Limb (tissue), 2 donors: ENCODE results near the gene PNKD.
A peak's percentile ranks its signal among the peaks of the same experiment; 100 is the strongest.

ENCODE experiments used
- DNase-seq, 2 donors: peaks; one replicate each; pipeline ENCODE4 v3.0.0-alpha.2; 2016; ENCODE audit errors: extremely low spot score in 2 of 2

PNKD gene

DNA sequence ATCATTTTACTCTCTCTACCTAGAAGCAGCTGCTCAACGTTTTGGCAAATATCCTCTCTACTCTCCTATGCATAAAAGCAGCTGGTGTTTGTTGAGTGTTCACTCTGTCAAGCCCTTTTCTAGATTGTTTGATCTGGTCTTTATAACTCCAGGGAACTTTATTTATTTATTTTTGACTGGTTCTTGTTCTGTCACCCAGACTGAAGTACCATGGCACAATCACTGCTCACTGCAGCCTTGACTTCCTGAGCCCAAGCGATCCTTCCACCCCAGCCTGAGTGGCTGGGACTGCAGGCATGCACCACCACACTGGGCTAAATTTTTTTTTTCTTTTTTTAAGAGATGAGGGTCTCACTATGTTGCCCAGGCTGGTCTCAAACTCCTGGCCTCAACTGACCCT is 99.0 kb downstream of the PNKD start:
- DNase-seq, result no peak

DNA sequence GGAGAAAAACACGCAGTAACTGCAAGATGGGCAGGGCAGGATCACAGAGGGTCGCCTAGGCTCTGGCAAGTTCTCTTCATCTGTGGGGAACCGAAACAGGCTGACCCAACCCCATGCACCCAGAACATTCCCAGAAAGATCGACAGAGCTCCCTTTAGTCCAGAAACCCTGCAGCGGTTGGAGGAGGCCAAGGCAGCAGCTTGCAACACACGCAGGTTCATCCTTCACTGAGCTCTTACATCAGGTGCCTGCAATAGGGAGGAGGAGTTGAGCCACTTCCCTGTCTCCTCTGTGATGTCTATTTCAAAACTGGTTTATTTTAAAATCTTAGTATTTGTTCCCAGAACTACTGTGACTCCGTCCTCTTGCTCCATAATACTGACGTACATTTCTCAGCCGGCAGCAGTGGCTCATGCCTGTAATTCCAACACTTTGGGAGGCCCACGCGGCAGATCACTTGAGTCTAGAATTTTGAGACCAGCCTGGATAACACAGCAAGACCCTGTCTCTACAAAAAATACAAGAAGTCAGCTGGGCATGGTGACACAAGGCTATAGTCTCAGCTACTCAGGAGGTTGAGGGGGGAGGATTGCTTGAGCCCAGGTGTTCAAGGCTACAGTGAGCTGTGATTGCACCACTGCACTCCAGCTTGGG is 100.2 kb downstream of the PNKD start:
- DNase-seq, result no peak

DNA sequence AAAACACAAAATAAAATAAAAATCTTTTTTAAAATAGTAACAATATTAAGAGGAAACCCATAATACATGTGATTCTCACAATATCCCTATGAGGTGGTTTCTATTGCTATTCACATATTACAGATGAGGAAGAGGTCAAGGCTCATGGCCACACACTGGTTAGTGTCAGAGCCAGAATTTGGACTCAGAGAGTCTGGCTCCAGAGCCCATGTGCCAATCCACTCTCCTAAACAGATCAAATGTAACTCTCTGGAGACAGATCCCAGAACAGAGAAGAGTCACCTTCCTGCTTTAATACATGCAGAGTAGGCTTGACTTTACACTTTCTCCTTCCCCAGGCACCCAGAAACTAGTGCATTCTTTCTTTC is 101.6 kb downstream of the PNKD start:
- DNase-seq, result no peak

DNA sequence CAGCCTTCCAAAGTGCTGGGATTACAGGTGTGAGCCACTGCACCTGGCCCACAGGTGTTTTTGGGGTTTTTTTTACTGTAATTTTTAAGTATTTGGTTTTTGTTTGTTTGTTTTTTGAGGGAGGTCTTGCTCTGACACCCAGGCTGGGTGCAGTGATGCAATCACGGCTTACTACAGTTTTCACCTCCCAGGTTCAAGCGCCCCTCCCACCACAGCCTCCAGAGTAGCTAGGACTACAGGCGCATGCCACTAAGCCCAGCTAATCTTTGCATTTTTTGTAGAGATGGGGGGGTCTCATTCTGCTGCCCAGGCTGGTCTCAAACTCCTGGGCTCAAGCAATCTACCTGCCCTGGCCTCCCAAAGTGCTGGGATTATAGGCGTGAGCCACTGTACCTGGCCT is 104.5 kb downstream of the PNKD start:
- DNase-seq, result no peak

DNA sequence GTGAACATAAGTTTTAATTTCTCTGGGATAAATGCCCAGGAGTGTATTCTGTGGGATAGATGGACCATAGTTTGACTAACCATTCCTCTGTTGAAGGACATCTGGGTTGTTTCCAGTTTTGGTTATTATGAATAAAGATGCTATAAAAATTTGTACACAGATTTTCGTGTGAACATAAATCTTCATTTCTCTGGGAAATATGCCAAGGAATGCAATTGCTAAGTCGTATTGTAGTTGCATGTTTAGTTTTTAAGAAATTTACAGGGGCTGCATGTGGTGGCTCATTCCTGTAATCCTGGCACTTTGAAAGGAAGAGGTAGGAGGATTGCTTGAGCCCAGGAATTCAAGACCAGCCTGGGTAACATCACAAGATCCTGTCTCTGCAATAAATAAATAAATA is 104.9 kb downstream of the PNKD start:
- no peak for DNase-seq

DNA sequence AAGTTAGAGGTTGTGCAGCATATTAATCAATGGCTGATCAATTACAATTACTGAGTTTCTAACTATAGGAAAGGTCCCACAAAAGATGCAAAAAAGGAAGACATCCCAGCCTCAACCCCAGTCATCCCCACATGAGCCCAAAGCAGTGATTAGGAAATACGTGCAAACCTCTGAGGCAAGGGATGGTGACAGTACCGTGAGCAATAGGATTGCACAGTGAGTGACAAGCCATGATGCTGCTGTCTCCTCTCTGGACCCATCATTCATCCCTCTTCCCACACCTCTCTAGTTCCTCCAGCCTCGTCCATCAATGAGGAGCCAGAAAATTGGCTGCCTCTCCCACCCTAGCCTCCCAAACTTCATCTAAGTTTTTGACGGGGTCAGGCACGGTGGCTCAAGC is 107.7 kb downstream of the PNKD start:
- DNase-seq, result no peak

DNA sequence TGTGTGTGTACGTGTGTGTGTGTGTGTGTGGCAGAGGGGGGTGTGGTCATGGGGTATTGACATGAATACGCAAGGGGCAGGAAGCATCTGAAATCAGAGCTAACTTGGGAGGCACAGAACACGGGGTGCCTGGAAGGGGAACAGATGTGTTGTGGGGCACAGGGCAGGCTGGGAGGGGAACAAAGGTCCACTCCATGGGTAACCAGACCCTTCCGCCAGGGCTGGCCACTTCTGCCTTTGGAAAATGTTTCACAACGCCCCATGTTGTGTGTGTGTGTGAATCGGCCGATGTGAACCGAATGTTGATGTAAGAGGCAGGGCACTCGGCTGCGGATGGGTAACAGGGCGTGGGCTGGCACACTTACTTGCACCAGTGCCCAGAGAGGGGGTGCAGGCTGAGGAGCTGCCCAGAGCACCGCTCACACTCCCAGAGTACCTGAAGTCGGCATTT is 111.6 kb downstream of the PNKD start, which contains the start of gene SLC11A1:
Gene SLC11A1, plus strand, starts transcription at position 358 of the 451 bp plus-strand sequence. CDS start 96 bp downstream, outside the sequence.
- no peak for DNase-seq

DNA sequence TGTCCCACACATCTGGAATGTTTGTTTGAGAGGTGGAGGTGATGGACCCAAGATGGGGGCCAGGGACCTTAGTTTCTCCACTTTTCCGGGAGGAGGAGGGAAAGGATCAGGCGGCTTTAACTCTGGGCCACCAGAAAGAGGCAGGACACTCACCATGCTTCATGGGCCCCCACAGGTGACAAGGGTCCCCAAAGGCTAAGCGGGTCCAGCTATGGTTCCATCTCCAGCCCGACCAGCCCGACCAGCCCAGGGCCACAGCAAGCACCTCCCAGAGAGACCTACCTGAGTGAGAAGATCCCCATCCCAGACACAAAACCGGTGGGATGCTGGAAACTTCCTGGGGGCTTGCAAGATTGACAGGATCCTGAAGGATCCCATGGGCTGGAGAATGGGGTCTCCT is 112.5 kb downstream of the PNKD start:
- no peak for DNase-seq

DNA sequence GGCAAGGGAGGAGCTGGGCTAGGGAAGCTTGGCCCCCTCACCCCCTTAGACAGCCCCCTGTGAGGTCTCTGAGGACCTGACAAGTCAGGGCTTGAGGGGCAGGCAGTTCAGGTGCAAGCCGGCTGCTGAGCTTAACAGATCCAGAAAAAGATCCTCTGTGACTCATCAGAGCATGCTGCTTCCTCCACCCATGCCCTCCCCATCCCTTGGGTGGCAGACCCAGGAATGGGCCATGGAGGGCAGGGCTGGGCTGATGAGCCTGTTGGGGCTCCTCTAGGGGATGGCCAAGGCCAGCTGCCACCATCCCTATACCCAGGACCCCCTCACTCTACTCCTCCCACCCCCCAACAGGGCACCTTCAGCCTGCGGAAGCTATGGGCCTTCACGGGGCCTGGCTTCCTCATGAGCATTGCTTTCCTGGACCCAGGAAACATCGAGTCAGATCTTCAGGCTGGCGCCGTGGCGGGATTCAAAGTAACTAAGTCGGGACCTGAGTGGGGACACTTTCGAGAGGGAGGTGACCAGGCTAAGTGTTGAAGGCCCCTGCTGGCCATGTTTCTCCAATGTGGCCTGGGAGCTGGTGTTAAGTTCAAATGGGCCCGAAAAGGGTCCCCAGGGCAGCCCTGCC is 113.7 kb downstream of the PNKD start:
- DNase-seq, result no peak

DNA sequence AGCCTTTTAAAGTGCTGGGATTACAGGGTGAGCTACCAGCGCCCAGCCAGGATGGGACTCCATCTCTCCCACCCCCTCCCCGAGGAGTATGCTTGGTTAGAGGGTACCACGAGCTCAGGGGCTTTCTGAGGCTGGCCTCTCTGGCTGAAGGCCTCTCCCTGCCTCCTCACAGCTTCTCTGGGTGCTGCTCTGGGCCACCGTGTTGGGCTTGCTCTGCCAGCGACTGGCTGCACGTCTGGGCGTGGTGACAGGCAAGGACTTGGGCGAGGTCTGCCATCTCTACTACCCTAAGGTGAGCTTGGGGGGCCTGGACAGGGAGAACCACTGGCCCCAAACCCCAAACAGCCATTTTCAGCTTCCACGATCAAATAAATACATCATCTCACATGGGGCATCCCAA is 114.7 kb downstream of the PNKD start:
- DNase-seq, result no peak

DNA sequence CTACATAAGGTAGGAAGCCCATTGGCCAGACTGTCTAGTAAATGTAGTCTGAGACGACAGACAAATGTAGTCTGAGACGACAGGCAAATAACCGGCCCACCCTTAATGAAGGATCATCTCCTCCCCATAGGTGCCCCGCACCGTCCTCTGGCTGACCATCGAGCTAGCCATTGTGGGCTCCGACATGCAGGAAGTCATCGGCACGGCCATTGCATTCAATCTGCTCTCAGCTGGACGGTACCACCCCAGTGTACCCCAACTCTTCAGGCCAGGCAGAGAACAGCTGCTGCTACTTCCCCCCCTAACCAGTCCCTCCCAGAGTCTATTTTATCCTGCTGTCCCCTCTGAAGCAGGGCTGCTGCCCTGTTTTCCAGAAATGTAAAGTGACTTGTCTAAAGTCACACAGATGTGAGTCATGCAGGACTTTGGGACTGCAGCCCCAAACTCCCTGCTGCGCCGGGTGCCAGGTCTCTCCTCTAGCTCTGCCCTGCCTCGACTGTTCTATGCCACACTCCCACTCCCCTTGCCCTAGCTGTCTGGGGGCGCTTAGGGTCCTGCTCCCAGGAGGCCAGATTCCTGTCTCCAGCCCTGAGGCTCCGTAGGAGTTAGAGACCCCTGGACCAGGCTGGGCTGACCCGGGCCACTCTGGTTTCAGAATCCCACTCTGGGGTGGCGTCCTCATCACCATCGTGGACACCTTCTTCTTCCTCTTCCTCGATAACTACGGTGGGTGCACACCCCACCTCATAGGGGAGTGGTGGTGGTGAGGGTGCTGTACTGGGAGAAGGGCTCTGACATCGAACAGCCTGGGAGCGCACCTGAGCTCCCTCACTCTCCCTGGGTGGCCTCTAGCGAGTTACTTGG is 116.4 kb downstream of the PNKD start:
- no peak for DNase-seq

DNA sequence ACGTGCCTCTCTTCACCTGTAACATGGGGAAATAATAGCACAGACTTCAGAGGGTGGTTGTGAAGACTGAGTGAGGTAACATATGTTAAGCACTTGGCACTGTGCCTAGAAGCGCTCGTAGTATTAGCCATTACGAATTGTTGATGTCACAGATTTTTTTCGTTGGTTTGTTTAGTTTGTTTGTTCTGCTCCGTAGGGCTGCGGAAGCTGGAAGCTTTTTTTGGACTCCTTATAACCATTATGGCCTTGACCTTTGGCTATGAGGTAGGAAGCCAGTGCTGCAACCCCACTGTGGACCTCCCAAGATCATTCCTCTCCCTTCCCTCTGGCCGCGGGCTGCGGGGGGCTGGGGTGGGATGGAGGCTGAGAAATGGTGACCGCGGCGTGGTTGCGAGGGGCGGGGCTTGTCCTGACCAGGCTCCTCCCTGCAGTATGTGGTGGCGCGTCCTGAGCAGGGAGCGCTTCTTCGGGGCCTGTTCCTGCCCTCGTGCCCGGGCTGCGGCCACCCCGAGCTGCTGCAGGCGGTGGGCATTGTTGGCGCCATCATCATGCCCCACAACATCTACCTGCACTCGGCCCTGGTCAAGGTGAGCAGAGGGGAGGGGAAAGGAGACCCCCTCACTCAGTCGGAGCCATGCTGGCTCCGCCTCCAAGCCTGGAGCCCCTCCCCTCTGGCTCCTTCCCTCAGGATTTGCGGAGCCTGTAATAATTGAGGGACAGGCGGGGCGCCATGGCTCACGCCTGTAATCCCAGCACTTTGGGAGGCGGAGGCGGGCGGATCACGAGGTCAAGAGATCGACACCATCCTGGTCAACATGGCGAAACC is 117.3 kb downstream of the PNKD start:
- peak; percentile 59 to 80 for DNase-seq

DNA sequence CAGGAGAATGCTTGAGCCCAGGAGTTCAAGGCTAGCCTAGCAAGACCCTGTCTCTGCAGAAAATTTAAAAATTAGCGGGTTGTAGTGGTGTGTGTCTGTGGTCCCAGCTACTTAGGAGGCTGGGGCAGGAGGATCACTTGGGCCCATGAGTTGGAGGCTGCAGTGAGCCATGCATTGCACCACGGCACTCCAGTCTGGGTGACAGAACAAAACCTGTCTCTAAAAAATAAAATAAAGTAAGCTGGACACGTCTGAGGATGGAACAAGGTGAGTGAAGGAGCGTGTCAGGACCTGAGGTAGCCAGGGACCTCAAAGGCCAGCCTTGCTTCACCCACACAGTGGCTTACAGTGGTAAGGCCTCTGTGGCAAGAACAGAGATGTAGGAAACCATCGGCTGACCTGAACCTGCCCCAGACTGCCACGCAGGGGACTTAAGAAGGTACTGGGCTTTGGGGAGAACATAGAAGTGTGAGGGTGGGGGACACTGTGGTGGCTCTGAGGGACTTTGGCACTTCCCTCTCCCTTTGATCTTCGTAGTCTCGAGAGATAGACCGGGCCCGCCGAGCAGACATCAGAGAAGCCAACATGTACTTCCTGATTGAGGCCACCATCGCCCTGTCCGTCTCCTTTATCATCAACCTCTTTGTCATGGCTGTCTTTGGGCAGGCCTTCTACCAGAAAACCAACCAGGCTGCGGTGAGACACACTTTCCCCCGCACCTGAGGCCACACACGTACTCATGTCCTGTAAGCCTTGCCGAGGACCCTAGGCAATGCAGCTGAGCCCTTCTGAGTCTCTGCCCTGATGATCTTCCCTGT is 119.2 kb downstream of the PNKD start:
- DNase-seq, result no peak

DNA sequence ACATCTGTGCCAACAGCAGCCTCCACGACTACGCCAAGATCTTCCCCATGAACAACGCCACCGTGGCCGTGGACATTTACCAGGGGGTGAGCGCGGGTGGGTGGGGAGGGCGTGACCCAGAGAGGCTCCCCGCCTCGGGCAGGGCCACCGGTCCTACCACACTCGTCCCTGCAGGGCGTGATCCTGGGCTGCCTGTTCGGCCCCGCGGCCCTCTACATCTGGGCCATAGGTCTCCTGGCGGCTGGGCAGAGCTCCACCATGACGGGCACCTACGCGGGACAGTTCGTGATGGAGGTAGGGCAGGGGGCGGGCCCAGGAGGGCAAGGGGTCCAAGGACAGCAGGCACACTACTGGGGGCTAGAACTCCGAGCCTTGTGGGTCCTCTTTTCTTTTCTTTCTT is 120.9 kb downstream of the PNKD start:
- DNase-seq, result no peak

DNA sequence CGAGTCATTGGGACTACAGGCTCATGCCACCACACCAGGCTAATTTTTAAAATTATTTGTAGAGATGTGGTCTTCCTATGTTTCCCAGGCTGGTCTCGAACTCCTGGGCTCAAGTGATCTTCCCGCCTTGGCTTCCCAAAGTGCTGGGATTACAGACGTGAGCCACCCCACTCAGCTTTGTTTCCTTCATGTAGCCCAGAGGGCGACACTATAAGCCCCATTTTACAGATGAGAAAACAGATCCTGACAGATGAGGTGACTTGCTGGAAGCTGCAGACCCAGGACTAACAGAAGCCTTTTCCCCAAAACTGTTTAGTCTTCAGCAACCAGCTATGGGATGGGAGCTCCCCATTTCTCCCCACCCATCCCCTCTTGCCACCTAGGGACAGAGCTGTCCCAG is 122.1 kb downstream of the PNKD start:
- no peak for DNase-seq

DNA sequence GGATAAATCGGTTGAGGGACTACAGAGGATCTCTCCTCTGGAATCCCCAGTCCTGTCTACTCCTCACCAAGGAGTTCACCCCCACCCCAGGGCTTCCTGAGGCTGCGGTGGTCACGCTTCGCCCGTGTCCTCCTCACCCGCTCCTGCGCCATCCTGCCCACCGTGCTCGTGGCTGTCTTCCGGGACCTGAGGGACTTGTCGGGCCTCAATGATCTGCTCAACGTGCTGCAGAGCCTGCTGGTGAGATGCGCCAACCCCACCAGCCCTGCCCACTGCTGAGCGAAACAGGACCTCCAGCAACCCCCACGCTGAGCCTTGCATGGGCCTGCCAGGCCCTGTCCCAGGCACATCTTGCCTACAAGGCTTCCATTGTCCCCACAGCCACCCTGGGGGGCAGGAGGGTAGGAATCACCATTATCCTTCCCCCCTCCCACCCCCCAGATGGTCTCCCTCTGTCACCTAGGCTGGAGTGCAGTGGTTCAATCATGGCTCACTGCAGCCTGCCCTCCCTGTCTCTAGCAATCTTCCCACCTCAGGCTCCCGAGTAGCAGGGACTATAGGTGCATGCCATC is 122.7 kb downstream of the PNKD start:
- no peak for DNase-seq

DNA sequence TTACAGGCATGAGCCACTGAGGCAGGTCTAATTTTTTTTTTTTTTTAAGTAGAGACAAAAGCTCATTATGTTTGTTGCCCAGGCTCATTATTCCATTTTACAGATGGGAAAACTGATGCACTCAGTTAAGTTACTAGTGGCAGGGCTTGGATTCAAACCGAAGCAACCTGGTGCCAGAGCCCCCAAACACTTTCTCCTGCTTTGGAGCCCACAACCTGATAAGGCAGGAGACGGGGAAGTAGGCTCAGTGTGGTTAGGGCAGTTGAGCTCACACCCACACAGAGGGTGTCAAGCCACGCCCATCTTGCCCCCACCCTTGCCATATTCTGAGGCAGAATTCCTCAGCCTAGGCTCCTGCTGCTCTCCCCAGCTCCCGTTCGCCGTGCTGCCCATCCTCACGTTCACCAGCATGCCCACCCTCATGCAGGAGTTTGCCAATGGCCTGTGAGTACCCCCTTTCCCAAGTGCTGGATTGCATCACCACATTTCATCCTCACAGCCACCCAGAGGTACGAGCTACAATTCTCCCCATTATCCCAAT is 123.5 kb downstream of the PNKD start:
- DNase-seq, result no peak

DNA sequence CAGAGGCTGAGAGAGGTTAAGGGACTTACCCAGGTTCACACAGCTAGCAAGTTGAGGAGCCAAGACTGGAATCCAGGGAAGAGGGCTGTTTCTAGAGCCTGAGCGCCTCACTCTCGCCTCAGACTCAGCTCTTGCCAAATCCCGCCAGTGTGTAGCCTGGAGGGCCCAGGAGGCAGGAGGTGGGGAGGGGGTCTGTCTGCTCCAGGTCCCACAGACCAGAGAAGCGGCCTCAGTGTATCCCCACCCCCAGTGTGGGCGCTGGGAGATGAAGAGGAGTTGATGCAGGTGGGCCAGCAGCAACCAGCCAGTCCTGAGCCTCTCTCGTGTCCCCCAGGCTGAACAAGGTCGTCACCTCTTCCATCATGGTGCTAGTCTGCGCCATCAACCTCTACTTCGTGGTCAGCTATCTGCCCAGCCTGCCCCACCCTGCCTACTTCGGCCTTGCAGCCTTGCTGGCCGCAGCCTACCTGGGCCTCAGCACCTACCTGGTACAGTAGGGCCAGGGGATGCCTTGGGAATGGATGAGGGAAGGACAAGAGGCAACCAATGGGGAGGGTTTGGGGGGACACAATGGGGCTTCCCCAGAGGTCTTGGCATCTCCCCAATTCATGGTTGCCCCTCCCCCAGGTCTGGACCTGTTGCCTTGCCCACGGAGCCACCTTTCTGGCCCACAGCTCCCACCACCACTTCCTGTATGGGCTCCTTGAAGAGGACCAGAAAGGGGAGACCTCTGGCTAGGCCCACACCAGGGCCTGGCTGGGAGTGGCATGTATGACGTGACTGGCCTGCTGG is 124.2 kb downstream of the PNKD start:
- peak in 1 of 2 donors; percentile 46 for DNase-seq

DNA sequence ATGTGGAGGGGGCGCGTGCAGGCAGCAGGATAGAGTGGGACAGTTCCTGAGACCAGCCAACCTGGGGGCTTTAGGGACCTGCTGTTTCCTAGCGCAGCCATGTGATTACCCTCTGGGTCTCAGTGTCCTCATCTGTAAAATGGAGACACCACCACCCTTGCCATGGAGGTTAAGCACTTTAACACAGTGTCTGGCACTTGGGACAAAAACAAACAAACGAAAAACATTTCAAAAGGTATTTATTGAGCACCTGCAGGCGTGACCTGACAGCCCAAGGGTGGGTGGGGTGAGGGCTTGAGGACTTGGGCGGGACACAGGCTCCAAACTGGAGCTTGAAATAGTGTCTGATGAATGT is 124.7 kb downstream of the PNKD start:
- DNase-seq, result no peak
